Measurements from ENCODE around the gene ARHGAP24. TPM values are rescaled to one million over a fixed set of nuclear protein-coding genes. Genes with fewer than 3 reads are reported as not detected.

The ARHGAP24 gene
- total and polyA plus RNA-seq, 9 donors, result 6.6 to 16.7 (median 10.0) TPM

DNA sequence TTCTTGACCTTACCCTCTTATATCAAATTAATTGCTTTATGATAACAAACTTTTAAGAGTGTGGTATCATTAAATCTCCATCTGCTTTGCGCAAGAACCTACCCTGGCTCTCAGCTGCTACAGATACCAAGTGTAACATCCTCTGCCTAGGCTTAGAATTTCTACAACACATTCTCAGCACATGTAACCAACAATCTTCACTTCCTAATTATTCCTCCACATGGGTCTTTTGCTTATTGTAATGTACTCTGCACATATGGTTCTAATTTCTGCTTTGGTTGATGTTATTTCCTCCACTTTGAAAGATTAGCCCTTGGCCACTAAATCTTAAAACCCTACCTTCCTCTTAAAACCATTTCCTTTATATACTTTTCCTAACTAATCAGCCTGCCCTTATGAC lies 242.4 kb downstream of the ARHGAP24 start:
- DNase-seq, result no peak
- Histone ChIP-seq H3K4me3 (no peak overlapping the region), H3K9me3 (no peaks in the 10 kb centered on the region), H3K36me3 (no peaks in the 10 kb centered on the region), H3K4me1 (ENCODE audit: insufficient read depth) (no peaks in the 10 kb centered on the region), H3K27me3 (no peaks in the 10 kb centered on the region), H3K27ac (no peak overlapping the region)
- intact Hi-C loops (cut with DNase I), result no loop called here
- TF ChIP-seq EP300 (IDR thresholded peaks at IDR 0.05), result no peak
- TF ChIP-seq, protein P1, sequence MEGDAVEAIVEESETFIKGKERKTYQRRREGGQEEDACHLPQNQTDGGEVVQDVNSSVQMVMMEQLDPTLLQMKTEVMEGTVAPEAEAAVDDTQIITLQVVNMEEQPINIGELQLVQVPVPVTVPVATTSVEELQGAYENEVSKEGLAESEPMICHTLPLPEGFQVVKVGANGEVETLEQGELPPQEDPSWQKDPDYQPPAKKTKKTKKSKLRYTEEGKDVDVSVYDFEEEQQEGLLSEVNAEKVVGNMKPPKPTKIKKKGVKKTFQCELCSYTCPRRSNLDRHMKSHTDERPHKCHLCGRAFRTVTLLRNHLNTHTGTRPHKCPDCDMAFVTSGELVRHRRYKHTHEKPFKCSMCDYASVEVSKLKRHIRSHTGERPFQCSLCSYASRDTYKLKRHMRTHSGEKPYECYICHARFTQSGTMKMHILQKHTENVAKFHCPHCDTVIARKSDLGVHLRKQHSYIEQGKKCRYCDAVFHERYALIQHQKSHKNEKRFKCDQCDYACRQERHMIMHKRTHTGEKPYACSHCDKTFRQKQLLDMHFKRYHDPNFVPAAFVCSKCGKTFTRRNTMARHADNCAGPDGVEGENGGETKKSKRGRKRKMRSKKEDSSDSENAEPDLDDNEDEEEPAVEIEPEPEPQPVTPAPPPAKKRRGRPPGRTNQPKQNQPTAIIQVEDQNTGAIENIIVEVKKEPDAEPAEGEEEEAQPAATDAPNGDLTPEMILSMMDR (IDR thresholded peaks at IDR 0.05), result no peak
- TF ChIP-seq POLR2A (IDR thresholded peaks at IDR 0.05), result no peak
- WGBS, 3 donors, result 85 to 94% (median 93%) methylated on average over 1 of the region's 1 CpG

DNA sequence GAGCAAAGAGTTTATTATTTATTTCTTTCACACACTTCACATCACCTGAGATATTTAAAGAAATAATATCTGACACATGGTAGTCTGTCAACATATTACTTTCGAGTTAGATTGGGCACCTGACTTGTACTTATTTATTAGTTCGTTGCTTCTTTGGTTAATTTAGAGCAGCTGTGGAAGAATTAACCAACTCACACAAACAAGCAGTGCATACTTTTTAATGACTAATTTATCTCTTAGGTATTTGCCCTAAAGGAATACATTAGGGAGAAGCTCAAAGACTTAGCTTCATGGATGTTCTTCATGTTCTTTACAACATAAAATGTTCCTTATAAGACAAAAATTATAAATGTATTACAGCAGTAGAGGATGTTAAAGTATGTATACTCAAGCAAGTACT lies 242.9 kb downstream of the ARHGAP24 start:
- Histone ChIP-seq H3K4me1 (ENCODE audit: insufficient read depth) (no peaks in the 10 kb centered on the region), H3K9me3 (no peaks in the 10 kb centered on the region), H3K27ac (no peak overlapping the region), H3K27me3 (no peaks in the 10 kb centered on the region), H3K4me3 (no peak overlapping the region), H3K36me3 (no peaks in the 10 kb centered on the region)
- TF ChIP-seq, protein P1 (IDR thresholded peaks at IDR 0.05), result no peak
- TF ChIP-seq EP300 (IDR thresholded peaks at IDR 0.05), result no peak
- TF ChIP-seq POLR2A (IDR thresholded peaks at IDR 0.05), result no peak
- 36 to 45% (median 42%) methylated on average over 2 of the region's 2 CpGs for WGBS, 3 donors
- intact Hi-C loops (cut with DNase I), result no loop called here
- no peak for DNase-seq

DNA sequence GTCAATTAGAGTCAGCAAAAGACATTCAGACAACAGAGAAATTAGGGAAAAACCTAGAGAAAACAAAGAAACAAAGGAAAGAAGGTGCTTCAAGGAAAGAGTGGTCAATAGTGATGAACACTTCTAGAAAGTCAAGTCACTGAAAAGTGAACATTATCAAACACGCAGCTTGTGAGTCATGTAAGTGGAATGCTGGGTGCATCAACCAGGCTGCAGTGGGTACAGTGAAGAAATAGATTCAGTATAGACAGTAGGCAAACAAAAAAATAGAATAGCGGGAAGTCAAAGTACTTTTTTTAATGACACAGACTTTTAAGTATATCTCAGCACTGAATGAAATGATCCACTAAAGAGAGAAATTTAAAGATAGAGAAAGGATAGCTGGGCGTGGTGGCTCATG lies 245.8 kb downstream of the ARHGAP24 start:
- H3K4me3 ChIP-seq, result no peak overlapping the region
- no peak overlapping the region for H3K27ac ChIP-seq
- intact Hi-C loops (cut with DNase I), result no loop called here
- whole genome bisulfite sequencing, 3 donors, result 59 to 65% (median 63%) methylated on average over 3 of the region's 3 CpGs
- no peaks in the 10 kb centered on the region for H3K27me3 ChIP-seq
- TF ChIP-seq EP300 (IDR thresholded peaks at IDR 0.05) (no peak), POLR2A (IDR thresholded peaks at IDR 0.05) (no peak)
- TF ChIP-seq, protein P1 (IDR thresholded peaks at IDR 0.05), result no peak
- no peak for DNase-seq
- no peaks in the 10 kb centered on the region for H3K4me1 ChIP-seq (ENCODE audit: insufficient read depth)
- H3K9me3 ChIP-seq, result no peaks in the 10 kb centered on the region
- H3K36me3 ChIP-seq, result no peaks in the 10 kb centered on the region

DNA sequence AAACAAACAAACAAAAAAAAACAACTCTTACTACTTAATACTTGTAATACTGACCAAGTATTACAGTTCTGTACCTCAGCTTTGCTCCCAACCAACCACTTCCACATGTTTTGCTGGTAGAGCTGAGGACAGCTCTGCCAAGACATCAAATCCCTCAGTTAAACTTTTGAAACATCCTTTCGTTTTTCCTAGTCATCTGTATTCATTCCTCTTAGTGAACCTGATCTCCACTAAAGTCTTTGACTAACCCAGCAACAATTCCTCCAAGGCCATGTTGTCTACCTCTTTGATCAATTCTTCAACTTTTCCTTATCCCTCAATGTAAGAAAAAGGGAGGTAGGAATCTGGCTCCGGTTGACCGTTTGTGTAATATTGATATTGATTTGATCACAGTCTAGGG lies 247.5 kb downstream of the ARHGAP24 start:
- no peak for DNase-seq
- WGBS, 3 donors, result 91 to 94% (median 94%) methylated on average over 3 of the region's 3 CpGs
- Histone ChIP-seq H3K4me1 (ENCODE audit: insufficient read depth) (no peaks in the 10 kb centered on the region), H3K4me3 (no peak overlapping the region), H3K9me3 (no peaks in the 10 kb centered on the region), H3K27me3 (no peaks in the 10 kb centered on the region), H3K27ac (no peak overlapping the region), H3K36me3 (no peaks in the 10 kb centered on the region)
- TF ChIP-seq POLR2A (IDR thresholded peaks at IDR 0.05) (no peak), EP300 (IDR thresholded peaks at IDR 0.05) (no peak)
- TF ChIP-seq, protein P1 (IDR thresholded peaks at IDR 0.05), result no peak
- intact Hi-C loops (cut with DNase I), result no loop called here

DNA sequence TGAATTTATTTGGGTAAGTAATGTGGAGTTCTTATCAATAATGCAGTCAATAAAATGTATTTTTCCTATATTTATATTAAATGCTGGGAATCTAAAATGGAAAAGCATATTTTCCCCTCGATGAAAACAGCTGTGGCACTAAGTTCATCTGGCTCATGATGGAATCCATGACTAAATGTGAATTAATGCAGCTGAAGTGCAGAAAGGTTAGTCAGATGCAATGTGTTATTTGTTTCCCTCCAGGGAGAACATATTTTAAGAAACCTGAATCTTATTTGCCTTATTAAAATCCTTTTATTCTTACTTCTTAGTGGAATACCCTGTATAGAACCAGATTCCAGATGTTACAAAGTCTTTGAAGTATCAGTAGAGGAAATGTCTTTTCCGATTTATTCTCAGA lies 247.9 kb downstream of the ARHGAP24 start:
- no peak for DNase-seq
- H3K4me3 ChIP-seq, result no peak overlapping the region
- intact Hi-C loops (cut with DNase I), result no loop called here
- no peaks in the 10 kb centered on the region for H3K9me3 ChIP-seq
- no peaks in the 10 kb centered on the region for H3K36me3 ChIP-seq
- no peaks in the 10 kb centered on the region for H3K27me3 ChIP-seq
- H3K27ac ChIP-seq, result no peak overlapping the region
- 87 to 90% (median 88%) methylated on average over 2 of the region's 2 CpGs for WGBS, 3 donors
- no peaks in the 10 kb centered on the region for H3K4me1 ChIP-seq (ENCODE audit: insufficient read depth)
- TF ChIP-seq POLR2A (IDR thresholded peaks at IDR 0.05) (no peak), EP300 (IDR thresholded peaks at IDR 0.05) (no peak)
- TF ChIP-seq, protein P1 (IDR thresholded peaks at IDR 0.05), result no peak

All from ovary (tissue), 9 donors.